SK-N-MC (cell line): Measurements from ENCODE around the gene UBE2E2.

ENCODE experiments used
- EZH2 ChIP-seq: fragments of 200-600 bp; sonication (generic); IDR thresholded peaks from one replicate; pipeline ENCODE4 v1.6.1; 2017; ENCODE audit warnings: antibody characterized with exemption
- FOXP2 ChIP-seq: optimal IDR thresholded peaks from 2 replicates; pipeline ENCODE3; 2011; ENCODE audit warnings: mild to moderate bottlenecking, moderate library complexity; ENCODE audit not compliant: insufficient read depth; ENCODE audit errors: extremely low read length, control extremely low read depth

GRCh38 chr3:23542079-23542478 is 339.0 kb downstream of the UBE2E2 start:
- TF ChIP-seq EZH2 (no peak), FOXP2 (no peak)
